ENCODE measurements around the gene OR4F6. TPM values are rescaled to one million over a fixed set of nuclear protein-coding genes. Genes with fewer than 3 reads are reported as not detected.
A peak's percentile ranks its signal among the peaks of the same experiment; 100 is the strongest.

OR4F6 gene
- total and polyA plus RNA-seq, 2 experiments from 2014 or later = not detected

DNA sequence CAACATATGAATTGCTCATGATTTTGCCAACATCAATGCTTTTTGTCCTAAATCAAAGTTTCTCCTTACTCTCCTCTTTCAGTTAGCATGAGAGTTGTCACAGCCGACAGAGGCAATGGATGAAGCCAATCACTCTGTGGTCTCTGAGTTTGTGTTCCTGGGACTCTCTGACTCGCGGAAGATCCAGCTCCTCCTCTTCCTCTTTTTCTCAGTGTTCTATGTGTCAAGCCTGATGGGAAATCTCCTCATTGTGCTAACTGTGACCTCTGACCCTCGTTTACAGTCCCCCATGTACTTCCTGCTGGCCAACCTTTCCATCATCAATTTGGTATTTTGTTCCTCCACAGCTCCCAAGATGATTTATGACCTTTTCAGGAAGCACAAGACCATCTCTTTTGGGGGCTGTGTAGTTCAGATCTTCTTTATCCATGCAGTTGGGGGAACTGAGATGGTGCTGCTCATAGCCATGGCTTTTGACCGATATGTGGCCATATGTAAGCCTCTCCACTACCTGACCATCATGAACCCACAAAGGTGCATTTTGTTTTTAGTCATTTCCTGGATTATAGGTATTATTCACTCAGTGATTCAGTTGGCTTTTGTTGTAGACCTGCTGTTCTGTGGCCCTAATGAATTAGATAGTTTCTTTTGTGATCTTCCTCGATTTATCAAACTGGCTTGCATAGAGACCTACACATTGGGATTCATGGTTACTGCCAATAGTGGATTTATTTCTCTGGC lies 2.5 kb downstream of the OR4F6 start:
- H3K4me2 ChIP-seq = no peak overlapping the region
- Mint-ChIP-seq H3K27me3 (ENCODE audit: insufficient read depth, low read depth, poor library complexity) (peaks cover 2% of the 10 kb centered on the region), H3K27ac (no peak overlapping the region), H3K4me3 (no peak overlapping the region), H3K36me3 (ENCODE audit: low read depth) (no peaks in the 10 kb centered on the region), H3K9me3 (no peaks in the 10 kb centered on the region), H3K4me1 (no peaks in the 10 kb centered on the region)
- H3K27me3 ChIP-seq (ENCODE audit: insufficient read depth) = no peaks in the 10 kb centered on the region
- H3K27ac ChIP-seq (ENCODE audit: low read depth) = no peak overlapping the region
- H3K9me2 ChIP-seq (ENCODE audit: insufficient read depth) = no peaks in the 10 kb centered on the region
- no peaks in the 10 kb centered on the region for H4K20me1 ChIP-seq (replicated peaks; ENCODE audit: insufficient read depth)
- no peak overlapping the region for H3K4me3 ChIP-seq
- H3K79me2 ChIP-seq (replicated peaks; ENCODE audit: insufficient read depth) = no peaks in the 10 kb centered on the region
- H2AFZ ChIP-seq = 0 out of 2 replicates have a peak overlapping the region, but pooled peaks have one; percentile 38
- TF ChIP-seq, protein P1, sequence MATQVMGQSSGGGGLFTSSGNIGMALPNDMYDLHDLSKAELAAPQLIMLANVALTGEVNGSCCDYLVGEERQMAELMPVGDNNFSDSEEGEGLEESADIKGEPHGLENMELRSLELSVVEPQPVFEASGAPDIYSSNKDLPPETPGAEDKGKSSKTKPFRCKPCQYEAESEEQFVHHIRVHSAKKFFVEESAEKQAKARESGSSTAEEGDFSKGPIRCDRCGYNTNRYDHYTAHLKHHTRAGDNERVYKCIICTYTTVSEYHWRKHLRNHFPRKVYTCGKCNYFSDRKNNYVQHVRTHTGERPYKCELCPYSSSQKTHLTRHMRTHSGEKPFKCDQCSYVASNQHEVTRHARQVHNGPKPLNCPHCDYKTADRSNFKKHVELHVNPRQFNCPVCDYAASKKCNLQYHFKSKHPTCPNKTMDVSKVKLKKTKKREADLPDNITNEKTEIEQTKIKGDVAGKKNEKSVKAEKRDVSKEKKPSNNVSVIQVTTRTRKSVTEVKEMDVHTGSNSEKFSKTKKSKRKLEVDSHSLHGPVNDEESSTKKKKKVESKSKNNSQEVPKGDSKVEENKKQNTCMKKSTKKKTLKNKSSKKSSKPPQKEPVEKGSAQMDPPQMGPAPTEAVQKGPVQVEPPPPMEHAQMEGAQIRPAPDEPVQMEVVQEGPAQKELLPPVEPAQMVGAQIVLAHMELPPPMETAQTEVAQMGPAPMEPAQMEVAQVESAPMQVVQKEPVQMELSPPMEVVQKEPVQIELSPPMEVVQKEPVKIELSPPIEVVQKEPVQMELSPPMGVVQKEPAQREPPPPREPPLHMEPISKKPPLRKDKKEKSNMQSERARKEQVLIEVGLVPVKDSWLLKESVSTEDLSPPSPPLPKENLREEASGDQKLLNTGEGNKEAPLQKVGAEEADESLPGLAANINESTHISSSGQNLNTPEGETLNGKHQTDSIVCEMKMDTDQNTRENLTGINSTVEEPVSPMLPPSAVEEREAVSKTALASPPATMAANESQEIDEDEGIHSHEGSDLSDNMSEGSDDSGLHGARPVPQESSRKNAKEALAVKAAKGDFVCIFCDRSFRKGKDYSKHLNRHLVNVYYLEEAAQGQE (IDR thresholded peaks at IDR 0.05; ENCODE audit: unreplicated experiment) = no peak
- H3K36me3 ChIP-seq (ENCODE audit: insufficient read depth) = no peaks in the 10 kb centered on the region
- H3K4me1 ChIP-seq (ENCODE audit: insufficient read depth) = no peaks in the 10 kb centered on the region
- no peak for ATAC-seq
- H3F3A ChIP-seq (replicated peaks; ENCODE audit: low read depth) = no peaks in the 10 kb centered on the region
- no peak for DNase-seq (ENCODE audit: low spot score)

DNA sequence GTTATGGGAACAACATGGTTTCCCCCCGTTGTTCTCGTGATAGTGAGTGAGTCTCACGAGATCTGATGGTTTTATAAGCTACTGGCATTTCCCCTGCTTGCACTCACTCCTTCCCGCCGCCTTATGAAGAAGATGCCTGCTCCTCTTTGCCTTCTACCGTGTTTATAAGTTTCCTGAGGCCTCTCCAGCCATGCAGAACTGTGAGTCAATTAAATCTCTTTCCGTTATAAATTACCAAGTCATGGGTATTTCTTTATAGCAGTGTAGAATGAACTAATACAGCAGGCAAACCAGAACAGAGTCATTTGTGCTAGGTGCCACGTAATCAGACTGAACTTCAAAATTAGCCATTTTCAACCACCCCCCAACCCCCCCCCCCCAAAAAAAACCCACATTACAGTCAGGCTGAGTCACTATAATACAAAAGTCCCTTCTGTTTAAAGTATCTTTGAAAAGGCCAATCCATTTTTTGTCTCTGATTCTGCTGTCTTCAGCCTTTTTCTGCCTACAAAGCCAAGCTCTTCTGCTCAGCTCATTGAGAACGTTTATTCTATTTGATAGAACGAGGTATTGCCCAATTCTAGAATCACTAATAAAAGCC lies 4.1 kb downstream of the OR4F6 start:
- peaks cover 2% of the 10 kb centered on the region for H3K27me3 Mint-ChIP-seq (ENCODE audit: insufficient read depth, low read depth, poor library complexity)
- Histone ChIP-seq H3K79me2 (replicated peaks; ENCODE audit: insufficient read depth) (no peaks in the 10 kb centered on the region), H3K36me3 (ENCODE audit: insufficient read depth) (no peaks in the 10 kb centered on the region), H3K9me2 (ENCODE audit: insufficient read depth) (no peaks in the 10 kb centered on the region), H4K20me1 (replicated peaks; ENCODE audit: insufficient read depth) (no peaks in the 10 kb centered on the region), H2AFZ (no peak overlapping the region), H3K27me3 (ENCODE audit: insufficient read depth) (no peaks in the 10 kb centered on the region), H3K4me2 (no peak overlapping the region), H3K4me1 (ENCODE audit: insufficient read depth) (no peaks in the 10 kb centered on the region), H3K27ac (ENCODE audit: low read depth) (no peak overlapping the region), H3K4me3 (no peak overlapping the region), H3F3A (replicated peaks; ENCODE audit: low read depth) (no peaks in the 10 kb centered on the region)
- H3K36me3 Mint-ChIP-seq (ENCODE audit: low read depth) = no peaks in the 10 kb centered on the region
- H3K27ac Mint-ChIP-seq = no peak overlapping the region
- H3K4me3 Mint-ChIP-seq = no peak overlapping the region
- no peaks in the 10 kb centered on the region for H3K9me3 Mint-ChIP-seq
- H3K4me1 Mint-ChIP-seq = no peaks in the 10 kb centered on the region
- ATAC-seq (no peak), DNase-seq (ENCODE audit: low spot score) (no peak)
- TF ChIP-seq NANOG (IDR thresholded peaks at IDR 0.05; ENCODE audit: borderline replicate concordance) (no peak), EZH2phosphoT487 (IDR thresholded peaks at IDR 0.05; ENCODE audit: unreplicated experiment) (no peak), ZNF114 (CRISPR knock-in tag; IDR thresholded peaks at IDR 0.05) (no peak), JUNB (IDR thresholded peaks at IDR 0.05; ENCODE audit: unreplicated experiment) (no peak), ZNF331 (CRISPR knock-in tag; IDR thresholded peaks at IDR 0.05; ENCODE audit: low read depth) (no peak), EZH2 (IDR thresholded peaks at IDR 0.05; ENCODE audit: low read depth, unreplicated experiment) (no peak), STAT1 (IDR thresholded peaks at IDR 0.05; ENCODE audit: unreplicated experiment) (no peak)
- TF ChIP-seq, protein P2, sequence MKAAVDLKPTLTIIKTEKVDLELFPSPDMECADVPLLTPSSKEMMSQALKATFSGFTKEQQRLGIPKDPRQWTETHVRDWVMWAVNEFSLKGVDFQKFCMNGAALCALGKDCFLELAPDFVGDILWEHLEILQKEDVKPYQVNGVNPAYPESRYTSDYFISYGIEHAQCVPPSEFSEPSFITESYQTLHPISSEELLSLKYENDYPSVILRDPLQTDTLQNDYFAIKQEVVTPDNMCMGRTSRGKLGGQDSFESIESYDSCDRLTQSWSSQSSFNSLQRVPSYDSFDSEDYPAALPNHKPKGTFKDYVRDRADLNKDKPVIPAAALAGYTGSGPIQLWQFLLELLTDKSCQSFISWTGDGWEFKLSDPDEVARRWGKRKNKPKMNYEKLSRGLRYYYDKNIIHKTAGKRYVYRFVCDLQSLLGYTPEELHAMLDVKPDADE (IDR thresholded peaks at IDR 0.05) = no peak
- TF ChIP-seq, protein P3, sequence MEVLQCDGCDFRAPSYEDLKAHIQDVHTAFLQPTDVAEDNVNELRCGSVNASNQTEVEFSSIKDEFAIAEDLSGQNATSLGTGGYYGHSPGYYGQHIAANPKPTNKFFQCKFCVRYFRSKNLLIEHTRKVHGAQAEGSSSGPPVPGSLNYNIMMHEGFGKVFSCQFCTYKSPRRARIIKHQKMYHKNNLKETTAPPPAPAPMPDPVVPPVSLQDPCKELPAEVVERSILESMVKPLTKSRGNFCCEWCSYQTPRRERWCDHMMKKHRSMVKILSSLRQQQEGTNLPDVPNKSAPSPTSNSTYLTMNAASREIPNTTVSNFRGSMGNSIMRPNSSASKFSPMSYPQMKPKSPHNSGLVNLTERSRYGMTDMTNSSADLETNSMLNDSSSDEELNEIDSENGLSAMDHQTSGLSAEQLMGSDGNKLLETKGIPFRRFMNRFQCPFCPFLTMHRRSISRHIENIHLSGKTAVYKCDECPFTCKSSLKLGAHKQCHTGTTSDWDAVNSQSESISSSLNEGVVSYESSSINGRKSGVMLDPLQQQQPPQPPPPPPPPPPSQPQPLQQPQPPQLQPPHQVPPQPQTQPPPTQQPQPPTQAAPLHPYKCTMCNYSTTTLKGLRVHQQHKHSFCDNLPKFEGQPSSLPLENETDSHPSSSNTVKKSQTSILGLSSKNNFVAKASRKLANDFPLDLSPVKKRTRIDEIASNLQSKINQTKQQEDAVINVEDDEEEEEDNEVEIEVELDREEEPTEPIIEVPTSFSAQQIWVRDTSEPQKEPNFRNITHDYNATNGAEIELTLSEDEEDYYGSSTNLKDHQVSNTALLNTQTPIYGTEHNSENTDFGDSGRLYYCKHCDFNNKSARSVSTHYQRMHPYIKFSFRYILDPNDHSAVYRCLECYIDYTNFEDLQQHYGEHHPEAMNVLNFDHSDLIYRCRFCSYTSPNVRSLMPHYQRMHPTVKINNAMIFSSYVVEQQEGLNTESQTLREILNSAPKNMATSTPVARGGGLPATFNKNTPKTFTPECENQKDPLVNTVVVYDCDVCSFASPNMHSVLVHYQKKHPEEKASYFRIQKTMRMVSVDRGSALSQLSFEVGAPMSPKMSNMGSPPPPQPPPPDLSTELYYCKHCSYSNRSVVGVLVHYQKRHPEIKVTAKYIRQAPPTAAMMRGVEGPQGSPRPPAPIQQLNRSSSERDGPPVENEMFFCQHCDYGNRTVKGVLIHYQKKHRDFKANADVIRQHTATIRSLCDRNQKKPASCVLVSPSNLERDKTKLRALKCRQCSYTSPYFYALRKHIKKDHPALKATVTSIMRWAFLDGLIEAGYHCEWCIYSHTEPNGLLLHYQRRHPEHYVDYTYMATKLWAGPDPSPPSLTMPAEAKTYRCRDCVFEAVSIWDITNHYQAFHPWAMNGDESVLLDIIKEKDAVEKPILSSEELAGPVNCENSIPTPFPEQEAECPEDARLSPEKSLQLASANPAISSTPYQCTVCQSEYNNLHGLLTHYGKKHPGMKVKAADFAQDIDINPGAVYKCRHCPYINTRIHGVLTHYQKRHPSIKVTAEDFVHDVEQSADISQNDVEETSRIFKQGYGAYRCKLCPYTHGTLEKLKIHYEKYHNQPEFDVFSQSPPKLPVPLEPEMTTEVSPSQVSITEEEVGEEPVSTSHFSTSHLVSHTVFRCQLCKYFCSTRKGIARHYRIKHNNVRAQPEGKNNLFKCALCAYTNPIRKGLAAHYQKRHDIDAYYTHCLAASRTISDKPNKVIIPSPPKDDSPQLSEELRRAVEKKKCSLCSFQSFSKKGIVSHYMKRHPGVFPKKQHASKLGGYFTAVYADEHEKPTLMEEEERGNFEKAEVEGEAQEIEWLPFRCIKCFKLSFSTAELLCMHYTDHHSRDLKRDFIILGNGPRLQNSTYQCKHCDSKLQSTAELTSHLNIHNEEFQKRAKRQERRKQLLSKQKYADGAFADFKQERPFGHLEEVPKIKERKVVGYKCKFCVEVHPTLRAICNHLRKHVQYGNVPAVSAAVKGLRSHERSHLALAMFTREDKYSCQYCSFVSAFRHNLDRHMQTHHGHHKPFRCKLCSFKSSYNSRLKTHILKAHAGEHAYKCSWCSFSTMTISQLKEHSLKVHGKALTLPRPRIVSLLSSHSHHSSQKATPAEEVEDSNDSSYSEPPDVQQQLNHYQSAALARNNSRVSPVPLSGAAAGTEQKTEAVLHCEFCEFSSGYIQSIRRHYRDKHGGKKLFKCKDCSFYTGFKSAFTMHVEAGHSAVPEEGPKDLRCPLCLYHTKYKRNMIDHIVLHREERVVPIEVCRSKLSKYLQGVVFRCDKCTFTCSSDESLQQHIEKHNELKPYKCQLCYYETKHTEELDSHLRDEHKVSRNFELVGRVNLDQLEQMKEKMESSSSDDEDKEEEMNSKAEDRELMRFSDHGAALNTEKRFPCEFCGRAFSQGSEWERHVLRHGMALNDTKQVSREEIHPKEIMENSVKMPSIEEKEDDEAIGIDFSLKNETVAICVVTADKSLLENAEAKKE (CRISPR knock-in tag; IDR thresholded peaks at IDR 0.05) = no peak
